HG03108 (cell line): Measurements from ENCODE around the gene MAP2K7.
"Not testable (repeated sequence)": the region's sequence is repeated elsewhere in the genome, so short reads cannot be mapped to it uniquely, and the experiment has no call there.

Experiments used
- ATAC-seq: cut with Tn5 transposase; IDR thresholded peaks from one replicate; pipeline ENCODE4 v1.9.1; 2021; ENCODE audit warnings: moderate library complexity; ENCODE audit not compliant: unreplicated experiment

MAP2K7 gene

GRCh38 chr19:7959211-7959610 lies 55.5 kb downstream of the MAP2K7 start:
- ATAC-seq = no peak

- ATAC-seq = not testable (repeated sequence)
Observed at GRCh38 chr19:7961082-7961481, 57.4 kb downstream of the MAP2K7 start.

- no peak for ATAC-seq
Observed at GRCh38 chr19:7961920-7962626, 58.4 kb downstream of the MAP2K7 start.

- no peak for ATAC-seq
Observed at GRCh38 chr19:7962644-7963268, 59.1 kb downstream of the MAP2K7 start.

GRCh38 chr19:7963566-7963965 lies 59.9 kb downstream of the MAP2K7 start:
- ATAC-seq = no peak
